Measurements from ENCODE around the gene POU2AF1. TPM values are rescaled to one million over a fixed set of nuclear protein-coding genes. Genes with fewer than 3 reads are reported as not detected.

POU2AF1 gene
- total RNA-seq, 2 experiments from 2014 or later: 0.52 to 0.78 TPM

GRCh38 chr11:111334532-111335502 lies 44.3 kb downstream of the POU2AF1 start:
- ATAC-seq (ENCODE audit: poor library complexity): no peak
- Mint-ChIP-seq H3K36me3 (ENCODE audit: low read depth) (no peaks in the 10 kb centered on the region), H3K4me1 (ENCODE audit: low read depth) (no peaks in the 10 kb centered on the region), H3K4me3 (no peak overlapping the region), H3K9me3 (peaks cover 7% of the 10 kb centered on the region), H3K27me3 (no peaks in the 10 kb centered on the region), H3K27ac (no peak overlapping the region)
- POLR2A ChIA-PET: no interaction called here
- Histone ChIP-seq H3K36me3 (ENCODE audit: insufficient read depth, low read length) (no peaks in the 10 kb centered on the region), H3K4me1 (ENCODE audit: insufficient read depth, low read length) (no peaks in the 10 kb centered on the region), H3K27me3 (ENCODE audit: control insufficient read depth in 1 of 2, insufficient read depth in 2 of 2, low read length in 2 of 2) (no peaks in the 10 kb centered on the region), H3K9me3 (ENCODE audit: control insufficient read depth in 1 of 2, insufficient read depth in 1 of 2, low read length in 2 of 2) (no peaks in the 10 kb centered on the region), H3K27ac (ENCODE audit: low read depth in 1 of 2, low read length in 2 of 2) (no peak overlapping the region), H3K4me3 (ENCODE audit: low read length) (no peak overlapping the region)
- intact Hi-C loops (cut with DNase I, micrococcal nuclease): no loop called here
- TF ChIP-seq CTCF (IDR thresholded peaks at IDR 0.05): no peak
- CTCF ChIA-PET: no interaction called here
- DNase-seq: no peak

GRCh38 chr11:111331711-111332479 lies 47.2 kb downstream of the POU2AF1 start:
- Histone ChIP-seq H3K4me1 (ENCODE audit: insufficient read depth, low read length) (no peaks in the 10 kb centered on the region), H3K36me3 (ENCODE audit: insufficient read depth, low read length) (no peaks in the 10 kb centered on the region), H3K27ac (ENCODE audit: low read depth in 1 of 2, low read length in 2 of 2) (no peak overlapping the region), H3K9me3 (ENCODE audit: control insufficient read depth in 1 of 2, insufficient read depth in 1 of 2, low read length in 2 of 2) (no peaks in the 10 kb centered on the region), H3K4me3 (ENCODE audit: low read length) (no peak overlapping the region), H3K27me3 (ENCODE audit: control insufficient read depth in 1 of 2, insufficient read depth in 2 of 2, low read length in 2 of 2) (no peaks in the 10 kb centered on the region)
- POLR2A ChIA-PET: no interaction called here
- intact Hi-C loops (cut with DNase I, micrococcal nuclease): no loop called here
- TF ChIP-seq CTCF (IDR thresholded peaks at IDR 0.05): no peak
- no peak overlapping the region for H3K4me3 Mint-ChIP-seq
- CTCF ChIA-PET: interaction anchor here (0.5 kb wide), 1 partner anchor 815 kb away, joined by 3 read pairs; no protein-coding TSS in a partner anchor
- H3K27ac Mint-ChIP-seq: no peak overlapping the region
- DNase-seq: no peak
- no peaks in the 10 kb centered on the region for H3K27me3 Mint-ChIP-seq
- H3K4me1 Mint-ChIP-seq (ENCODE audit: low read depth): no peaks in the 10 kb centered on the region
- no peaks in the 10 kb centered on the region for H3K36me3 Mint-ChIP-seq (ENCODE audit: low read depth)
- no peak for ATAC-seq (ENCODE audit: poor library complexity)
- no peaks in the 10 kb centered on the region for H3K9me3 Mint-ChIP-seq

- Mint-ChIP-seq H3K9me3 (no peaks in the 10 kb centered on the region), H3K4me1 (ENCODE audit: low read depth) (no peaks in the 10 kb centered on the region), H3K4me3 (no peak overlapping the region), H3K27ac (no peak overlapping the region), H3K36me3 (ENCODE audit: low read depth) (no peaks in the 10 kb centered on the region), H3K27me3 (no peaks in the 10 kb centered on the region)
- intact Hi-C loops (cut with DNase I, micrococcal nuclease): no loop called here
- no peaks in the 10 kb centered on the region for H3K27me3 ChIP-seq (ENCODE audit: control insufficient read depth in 1 of 2, insufficient read depth in 2 of 2, low read length in 2 of 2)
- TF ChIP-seq CTCF (IDR thresholded peaks at IDR 0.05): no peak
- DNase-seq: no peak
- no peak overlapping the region for H3K4me3 ChIP-seq (ENCODE audit: low read length)
- no peaks in the 10 kb centered on the region for H3K36me3 ChIP-seq (ENCODE audit: insufficient read depth, low read length)
- H3K27ac ChIP-seq (ENCODE audit: low read depth in 1 of 2, low read length in 2 of 2): no peak overlapping the region
- CTCF ChIA-PET: no interaction called here
- H3K9me3 ChIP-seq (ENCODE audit: control insufficient read depth in 1 of 2, insufficient read depth in 1 of 2, low read length in 2 of 2): no peaks in the 10 kb centered on the region
- POLR2A ChIA-PET: no interaction called here
- no peak for ATAC-seq (ENCODE audit: poor library complexity)
- no peaks in the 10 kb centered on the region for H3K4me1 ChIP-seq (ENCODE audit: insufficient read depth, low read length)
Observed at GRCh38 chr11:111330234-111330893, 48.7 kb downstream of the POU2AF1 start.
